HUES48 (cell line): ENCODE results near the gene FRMD4A.

Source experiments
- H3K27ac ChIP-seq: one replicate; pipeline ENCODE4 v1.7.0; 2013; ENCODE audit warnings: low read depth, low read length, inconsistent platforms
- H3K27me3 ChIP-seq: 2 replicates; pipeline ENCODE4 v1.6.1; 2013; ENCODE audit warnings: mild to moderate bottlenecking, low read length; ENCODE audit not compliant: control insufficient read depth, insufficient read depth
- H3K36me3 ChIP-seq: 2 replicates; pipeline ENCODE4 v1.6.1; 2013; ENCODE audit warnings: low read length; ENCODE audit not compliant: control insufficient read depth, insufficient read depth
- H3K4me1 ChIP-seq: 2 replicates; pipeline ENCODE4 v1.6.1; 2013; ENCODE audit warnings: mild to moderate bottlenecking, low read length; ENCODE audit not compliant: control insufficient read depth, insufficient read depth
- H3K4me3 ChIP-seq: 2 replicates; pipeline ENCODE4 v1.5.1; 2013; ENCODE audit warnings: mild to moderate bottlenecking, low read depth, low read length
- H3K9ac ChIP-seq: 2 replicates; pipeline ENCODE4 v1.6.1; 2013; ENCODE audit warnings: mild to moderate bottlenecking, low read depth, low read length, moderate library complexity
- H3K9me3 ChIP-seq: 2 replicates; pipeline ENCODE4 v1.6.1; 2013; ENCODE audit warnings: low read length; ENCODE audit not compliant: control insufficient read depth, insufficient read depth

Gene FRMD4A

GRCh38 chr10:13893926-13894325 is 436.8 kb downstream of the FRMD4A start:
- no peak overlapping the region for H3K4me3 ChIP-seq
- no peak overlapping the region for H3K9ac ChIP-seq
- H3K9me3 ChIP-seq, result no peaks in the 10 kb centered on the region
- no peak overlapping the region for H3K27ac ChIP-seq
- H3K4me1 ChIP-seq, result peaks cover 23% of the 10 kb centered on the region
- no peaks in the 10 kb centered on the region for H3K36me3 ChIP-seq
- peaks cover 48% of the 10 kb centered on the region for H3K27me3 ChIP-seq

GRCh38 chr10:13892871-13893270 is 437.9 kb downstream of the FRMD4A start:
- no peaks in the 10 kb centered on the region for H3K9me3 ChIP-seq
- no peaks in the 10 kb centered on the region for H3K36me3 ChIP-seq
- no peak overlapping the region for H3K4me3 ChIP-seq
- peaks cover 48% of the 10 kb centered on the region for H3K27me3 ChIP-seq
- no peak overlapping the region for H3K27ac ChIP-seq
- H3K9ac ChIP-seq, result no peak overlapping the region
- H3K4me1 ChIP-seq, result peaks cover 23% of the 10 kb centered on the region

GRCh38 chr10:13892001-13892491 is 438.7 kb downstream of the FRMD4A start:
- H3K9ac ChIP-seq, result peak overlapping the region; percentile 34; the same call in 1 of the 2 replicates
- H3K4me3 ChIP-seq, result peak overlapping the region; percentile 78
- H3K4me1 ChIP-seq, result peaks cover 23% of the 10 kb centered on the region
- H3K9me3 ChIP-seq, result no peaks in the 10 kb centered on the region
- peaks cover 48% of the 10 kb centered on the region for H3K27me3 ChIP-seq
- H3K36me3 ChIP-seq, result no peaks in the 10 kb centered on the region
- peak overlapping the region; percentile 42 for H3K27ac ChIP-seq

- Histone ChIP-seq H3K9me3 (no peaks in the 10 kb centered on the region), H3K27ac (peak overlapping the region; percentile 42), H3K9ac (peak overlapping the region; percentile 71), H3K36me3 (no peaks in the 10 kb centered on the region), H3K4me1 (peaks cover 23% of the 10 kb centered on the region), H3K27me3 (peaks cover 48% of the 10 kb centered on the region), H3K4me3 (peak overlapping the region; percentile 78)
Observed at GRCh38 chr10:13891128-13892000, 439.4 kb downstream of the FRMD4A start.

GRCh38 chr10:13890233-13891127 is 440.2 kb downstream of the FRMD4A start:
- Histone ChIP-seq H3K9me3 (no peaks in the 10 kb centered on the region), H3K27me3 (peaks cover 48% of the 10 kb centered on the region), H3K27ac (peak overlapping the region; percentile 34), H3K4me3 (peak overlapping the region; percentile 78), H3K9ac (peak overlapping the region; percentile 71; the same call in 1 of the 2 replicates), H3K4me1 (peaks cover 23% of the 10 kb centered on the region), H3K36me3 (no peaks in the 10 kb centered on the region)

GRCh38 chr10:13887761-13888160 is 443.0 kb downstream of the FRMD4A start:
- H3K36me3 ChIP-seq, result no peaks in the 10 kb centered on the region
- H3K9me3 ChIP-seq, result no peaks in the 10 kb centered on the region
- H3K27ac ChIP-seq, result no peak overlapping the region
- H3K4me3 ChIP-seq, result no peak overlapping the region
- H3K4me1 ChIP-seq, result peaks cover 32% of the 10 kb centered on the region
- H3K27me3 ChIP-seq, result peaks cover 32% of the 10 kb centered on the region
- H3K9ac ChIP-seq, result no peak overlapping the region

GRCh38 chr10:13885238-13885990 is 445.3 kb downstream of the FRMD4A start:
- H3K9ac ChIP-seq, result no peak overlapping the region
- H3K4me3 ChIP-seq, result no peak overlapping the region
- no peak overlapping the region for H3K27ac ChIP-seq
- no peaks in the 10 kb centered on the region for H3K36me3 ChIP-seq
- H3K27me3 ChIP-seq, result peaks cover 12% of the 10 kb centered on the region
- no peaks in the 10 kb centered on the region for H3K9me3 ChIP-seq
- H3K4me1 ChIP-seq, result peaks cover 44% of the 10 kb centered on the region

- no peak overlapping the region for H3K9ac ChIP-seq
- H3K36me3 ChIP-seq, result no peaks in the 10 kb centered on the region
- H3K9me3 ChIP-seq, result no peaks in the 10 kb centered on the region
- H3K4me3 ChIP-seq, result no peak overlapping the region
- no peaks in the 10 kb centered on the region for H3K27me3 ChIP-seq
- peaks cover 38% of the 10 kb centered on the region for H3K4me1 ChIP-seq
- peak overlapping the region; percentile 97 for H3K27ac ChIP-seq
Observed at GRCh38 chr10:13883636-13884444, 446.9 kb downstream of the FRMD4A start.

- Histone ChIP-seq H3K9me3 (no peaks in the 10 kb centered on the region), H3K4me3 (0 out of 2 replicates have a peak overlapping the region, but pooled peaks have one; percentile 11), H3K9ac (peak overlapping the region; percentile 71), H3K27ac (peak overlapping the region; percentile 97), H3K36me3 (no peaks in the 10 kb centered on the region), H3K27me3 (no peaks in the 10 kb centered on the region), H3K4me1 (peaks cover 41% of the 10 kb centered on the region)
Observed at GRCh38 chr10:13882119-13882711, 448.5 kb downstream of the FRMD4A start.
